Calu3 (cell line): ENCODE results near the gene KRTAP3-2. TPM values are rescaled to one million over a fixed set of nuclear protein-coding genes. Genes with fewer than 3 reads are reported as not detected.

Experiments used
- BruUV-seq: library from RNA; stranded (reverse); fragments of 400-500 nt; replicated peaks from 2 replicates; lab custom pipeline; 2021; lab: Mats Ljungman, UMichigan
- CTCF ChIA-PET: fragments of 300-600 bp; sonication (Branson Sonifier 250); formaldehyde crosslinking; loops from one replicate; lab custom pipeline; 2022; ENCODE audit warnings: antibody characterized with exemption; lab: Charles Lee
- DNase-seq: peaks from one replicate; pipeline ENCODE4 v3.0.0; 2022
- H3K27ac Mint-ChIP-seq: one replicate; pipeline ENCODE4 v1.8.0; 2022; ENCODE audit warnings: mixed read lengths; ENCODE audit not compliant: unreplicated experiment
- H3K27me3 Mint-ChIP-seq: one replicate; pipeline ENCODE4 v1.8.0; 2022; ENCODE audit warnings: mixed read lengths; ENCODE audit not compliant: unreplicated experiment
- H3K36me3 Mint-ChIP-seq: one replicate; pipeline ENCODE4 v1.8.0; 2022; ENCODE audit warnings: mild to moderate bottlenecking, moderate library complexity, mixed read lengths; ENCODE audit not compliant: insufficient read depth, unreplicated experiment
- H3K4me1 Mint-ChIP-seq: one replicate; pipeline ENCODE4 v1.8.0; 2022; ENCODE audit warnings: mild to moderate bottlenecking, low read depth, mixed read lengths; ENCODE audit not compliant: unreplicated experiment
- H3K4me3 Mint-ChIP-seq: one replicate; pipeline ENCODE4 v1.8.0; 2022; ENCODE audit warnings: mild to moderate bottlenecking, low read depth, moderate library complexity, mixed read lengths; ENCODE audit not compliant: unreplicated experiment
- H3K9me3 Mint-ChIP-seq: one replicate; pipeline ENCODE4 v1.8.0; 2022; ENCODE audit warnings: low read depth, mixed read lengths; ENCODE audit not compliant: unreplicated experiment
- CTCF ChIP-seq: fragments of 200-600 bp; IDR thresholded peaks from one replicate; pipeline ENCODE4 v1.8.0; 2022; ENCODE audit warnings: antibody characterized with exemption; ENCODE audit not compliant: unreplicated experiment
- intact Hi-C: fragments of 100-400 bp; cut with micrococcal nuclease; formaldehyde crosslinking; loops from one replicate; pipeline ENCODE4 v1.10.0; 2022; ENCODE audit not compliant: unreplicated experiment
- total RNA-seq: library from RNA; stranded (reverse); gene quantifications from 2 replicates; pipeline ENCODE4 v1.2.3, GENCODE V29; 2022

The KRTAP3-2 gene
- total RNA-seq, 1 experiment from 2014 or later, result not detected

- Mint-ChIP-seq H3K27ac (no peak overlapping the region), H3K36me3 (no peaks in the 10 kb centered on the region), H3K9me3 (peaks cover 2% of the 10 kb centered on the region), H3K4me1 (peaks cover 18% of the 10 kb centered on the region), H3K4me3 (no peak overlapping the region), H3K27me3 (no peaks in the 10 kb centered on the region)
- TF ChIP-seq CTCF, result no peak
- intact Hi-C loops, result no loop called here
- BruUV-seq, result no TSS peak
- no peak for DNase-seq
- CTCF ChIA-PET, result interaction anchor here (0.7 to 1.1 kb wide), 3 partner anchors 27 to 341 kb away, joined by 3 read pairs; no protein-coding TSS in a partner anchor
Observed at GRCh38 chr17:40986920-40987319, 12.8 kb downstream of the KRTAP3-2 start.

- BruUV-seq, result no TSS peak
- Mint-ChIP-seq H3K27ac (no peak within 1 kb of the TSS), H3K4me3 (no peak within 1 kb of the TSS), H3K4me1 (peaks cover 17% of the 10 kb centered on the region), H3K36me3 (no peaks in the 10 kb centered on the region), H3K9me3 (no peaks in the 10 kb centered on the region), H3K27me3 (no peaks in the 10 kb centered on the region)
- intact Hi-C loops, result no loop called here
- CTCF ChIA-PET, result interaction anchor here (0.9 to 2.1 kb wide), 3 partner anchors 13 to 32 kb away, joined by 4 to 5 read pairs (median 5); partner anchors contain the start of gene KRTAP3-1
- TF ChIP-seq CTCF, result no peak
- no peak for DNase-seq
Observed at GRCh38 chr17:40984226-40984625, 15.5 kb downstream of the KRTAP3-2 start, which contains the start of gene KRT40. KRT40 (minus strand) TSS chr17:40984326; CDS start chr17:40984273, 53 bp downstream.

- no peaks in the 10 kb centered on the region for H3K9me3 Mint-ChIP-seq
- no peak overlapping the region for H3K4me3 Mint-ChIP-seq
- CTCF ChIA-PET, result interaction anchor here (1.0 to 2.5 kb wide), 3 partner anchors 14 to 27 kb away, joined by 3 to 7 read pairs (median 5); partner anchors contain the start of gene KRT39
- TF ChIP-seq CTCF, result no peak
- no TSS peak for BruUV-seq
- no peaks in the 10 kb centered on the region for H3K36me3 Mint-ChIP-seq
- intact Hi-C loops, result no loop called here
- H3K4me1 Mint-ChIP-seq, result peaks cover 11% of the 10 kb centered on the region
- H3K27me3 Mint-ChIP-seq, result no peaks in the 10 kb centered on the region
- DNase-seq, result no peak
- no peak overlapping the region for H3K27ac Mint-ChIP-seq
Observed at GRCh38 chr17:40981115-40981514, 18.6 kb downstream of the KRTAP3-2 start.

- CTCF ChIA-PET, result interaction anchor here (1.0 to 2.5 kb wide), 2 partner anchors 14 to 24 kb away, joined by 3 to 7 read pairs; partner anchors contain the start of gene KRT39
- intact Hi-C loops, result no loop called here
- Mint-ChIP-seq H3K9me3 (no peaks in the 10 kb centered on the region), H3K27me3 (no peaks in the 10 kb centered on the region), H3K36me3 (no peaks in the 10 kb centered on the region), H3K4me3 (no peak overlapping the region), H3K27ac (no peak overlapping the region), H3K4me1 (peaks cover 11% of the 10 kb centered on the region)
- BruUV-seq, result no TSS peak
- no peak for DNase-seq
- TF ChIP-seq CTCF, result no peak
Observed at GRCh38 chr17:40980596-40980995, 19.1 kb downstream of the KRTAP3-2 start.
